ENCODE measurements around the gene C3. TPM values are rescaled to one million over a fixed set of nuclear protein-coding genes. Genes with fewer than 3 reads are reported as not detected.

The C3 gene
- total RNA-seq, 4 donors from 2014 or later, result 393 to 1,020 (median 677) TPM

DNA sequence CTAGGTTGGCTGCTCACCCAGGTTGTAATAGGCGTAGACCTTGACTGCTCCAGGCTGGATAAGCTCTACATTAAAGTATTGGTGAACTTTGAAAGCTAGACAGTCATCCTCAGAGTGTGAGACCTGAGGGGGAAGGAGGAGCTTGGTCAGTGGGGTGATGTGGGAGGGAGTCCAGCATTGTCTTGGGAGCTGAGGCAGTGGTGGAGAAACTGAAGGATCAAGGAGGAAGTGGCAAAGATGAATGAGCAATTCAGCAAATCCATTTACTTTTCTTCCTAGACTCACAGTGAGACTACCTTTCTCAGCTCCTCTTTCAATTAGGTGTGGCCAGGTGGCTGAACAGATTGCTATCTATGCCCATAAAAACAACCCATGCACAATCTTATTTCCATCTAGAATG is 40.3 kb downstream of the C3 start:
- Histone ChIP-seq H3K4me1 (no peaks in the 10 kb centered on the region), H3K27ac (replicated peaks in 1 of 4) (no peak overlapping the region), H3K4me3 (no peak overlapping the region), H3K36me3 (peaks cover 0 to 27% (median 2%) of the 10 kb centered on the region in 4 donors), H3K27me3 (peaks cover 0 to 42% (median 0%) of the 10 kb centered on the region in 4 donors), H3K9me3 (peaks cover 0 to 11% (median 3%) of the 10 kb centered on the region in 4 donors)
- no peak for DNase-seq (ENCODE audit: extremely low spot score)
- intact Hi-C loops (cut with DNase I), result no loop called here
- TF ChIP-seq POLR2AphosphoS5 (IDR thresholded peaks at IDR 0.05), result no peak
- no peak for TF ChIP-seq EP300 (IDR thresholded peaks at IDR 0.05)
- TF ChIP-seq CTCF (IDR thresholded peaks at IDR 0.05), result no peak
- no peak for TF ChIP-seq POLR2A (IDR thresholded peaks at IDR 0.05; ENCODE audit: low read depth)
- WGBS, result 86% methylated on average over 1 of the region's 1 CpG

DNA sequence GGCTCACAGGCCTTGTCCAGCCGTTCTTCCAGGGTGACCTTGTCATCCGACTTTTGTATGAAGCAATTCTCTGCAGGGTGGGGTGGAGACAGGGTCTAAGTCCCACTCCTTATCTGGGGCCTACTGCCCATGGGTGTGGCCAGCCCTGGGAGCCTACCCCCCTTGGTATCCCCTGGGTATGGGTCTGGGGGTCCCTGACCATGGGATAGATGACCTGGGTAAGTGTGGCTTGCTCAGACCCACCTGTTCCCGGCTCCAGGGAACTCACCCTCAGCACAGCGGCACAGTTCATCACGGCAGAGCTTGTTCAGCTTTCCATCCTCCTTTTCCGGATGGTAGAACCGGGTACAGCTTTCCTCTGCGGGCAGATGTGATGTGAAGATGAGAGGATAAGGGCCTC is 41.3 kb downstream of the C3 start:
- no peak overlapping the region for H3K4me3 ChIP-seq
- peaks cover 0 to 19% (median 0%) of the 10 kb centered on the region in 4 donors for H3K36me3 ChIP-seq
- H3K27me3 ChIP-seq, result peaks cover 0 to 50% (median 0%) of the 10 kb centered on the region in 4 donors
- H3K9me3 ChIP-seq, result peaks cover 0 to 11% (median 3%) of the 10 kb centered on the region in 4 donors
- intact Hi-C loops (cut with DNase I), result no loop called here
- no peak for DNase-seq (ENCODE audit: extremely low spot score)
- WGBS, result 75% methylated on average over 8 of the region's 8 CpGs
- peaks cover 0 to 4% (median 0%) of the 10 kb centered on the region in 4 donors for H3K4me1 ChIP-seq
- no peak for TF ChIP-seq POLR2AphosphoS5 (IDR thresholded peaks at IDR 0.05)
- no peak for TF ChIP-seq CTCF (IDR thresholded peaks at IDR 0.05)
- no peak for TF ChIP-seq POLR2A (IDR thresholded peaks at IDR 0.05; ENCODE audit: low read depth)
- TF ChIP-seq EP300 (IDR thresholded peaks at IDR 0.05), result no peak
- H3K27ac ChIP-seq (replicated peaks in 1 of 4), result no peak overlapping the region

- intact Hi-C loops (cut with DNase I), result no loop called here
- Histone ChIP-seq H3K4me1 (peaks cover 0 to 4% (median 0%) of the 10 kb centered on the region in 4 donors), H3K27ac (replicated peaks in 1 of 4) (no peak overlapping the region), H3K4me3 (no peak overlapping the region), H3K27me3 (peaks cover 0 to 50% (median 0%) of the 10 kb centered on the region in 4 donors), H3K36me3 (peaks cover 0 to 18% (median 0%) of the 10 kb centered on the region in 4 donors), H3K9me3 (peaks cover 0 to 11% (median 3%) of the 10 kb centered on the region in 4 donors)
- 97% methylated on average over 4 of the region's 4 CpGs for WGBS
- DNase-seq (ENCODE audit: extremely low spot score), result no peak
- no peak for TF ChIP-seq CTCF (IDR thresholded peaks at IDR 0.05)
These were observed 41.8 kb downstream of the C3 start for GRCh38 chr19:6678690-6679109.

DNA sequence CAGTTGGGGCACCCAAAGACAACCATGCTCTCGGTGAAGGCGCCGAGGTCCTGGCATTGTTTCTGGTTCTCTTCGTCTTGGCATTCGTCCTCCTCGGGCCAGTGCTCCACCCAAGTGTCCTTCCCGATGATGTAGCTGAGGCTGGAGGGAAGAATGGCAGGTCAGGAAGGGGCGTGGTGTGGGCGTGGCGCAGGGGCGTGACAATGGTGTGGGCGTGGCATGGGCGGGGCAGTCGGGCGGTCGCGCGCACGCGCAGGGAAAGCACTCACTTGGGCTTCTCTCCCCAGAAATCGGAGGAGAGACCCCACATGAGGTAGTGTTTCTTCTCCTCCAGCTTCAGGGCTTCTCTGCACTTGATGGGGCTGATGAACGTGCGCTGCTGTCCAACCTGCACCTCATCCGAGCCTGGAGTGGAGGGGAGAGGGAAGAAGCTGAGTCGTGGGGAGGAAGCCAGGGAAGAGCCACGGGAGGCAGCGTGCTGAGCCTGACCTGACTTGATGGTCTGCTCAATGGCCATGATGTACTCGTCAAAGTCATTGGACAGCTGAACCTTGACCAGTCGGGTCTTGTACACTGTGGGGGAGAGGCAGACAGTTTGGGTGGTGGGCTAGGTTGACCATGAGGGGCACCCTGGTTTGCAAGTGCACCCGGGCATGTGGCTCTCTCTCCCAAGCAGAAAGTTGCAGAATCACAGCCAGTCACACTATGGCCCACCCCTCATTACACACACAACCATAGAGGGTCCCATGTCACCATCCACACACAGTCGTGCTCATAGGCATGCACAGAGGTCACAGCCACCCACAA is 42.4 kb downstream of the C3 start:
- intact Hi-C loops (cut with DNase I), result no loop called here
- Histone ChIP-seq H3K36me3 (peaks cover 0 to 18% (median 0%) of the 10 kb centered on the region in 4 donors), H3K9me3 (peaks cover 0 to 11% (median 3%) of the 10 kb centered on the region in 4 donors), H3K4me3 (no peak overlapping the region), H3K27me3 (peaks cover 0 to 55% (median 0%) of the 10 kb centered on the region in 4 donors), H3K27ac (replicated peaks in 1 of 4) (no peak overlapping the region), H3K4me1 (peaks cover 0 to 4% (median 0%) of the 10 kb centered on the region in 4 donors)
- DNase-seq (ENCODE audit: extremely low spot score), result no peak
- no peak for TF ChIP-seq CTCF (IDR thresholded peaks at IDR 0.05)
- no peak for TF ChIP-seq POLR2AphosphoS5 (IDR thresholded peaks at IDR 0.05)
- TF ChIP-seq EP300 (IDR thresholded peaks at IDR 0.05), result no peak
- no peak for TF ChIP-seq POLR2A (IDR thresholded peaks at IDR 0.05; ENCODE audit: low read depth)
- 59% methylated on average over 26 of the region's 31 CpGs for WGBS

Measured in esophagus muscularis mucosa (tissue), 4 donors.